ENCODE results near the gene JUN. TPM values are rescaled to one million over a fixed set of nuclear protein-coding genes. Genes with fewer than 3 reads are reported as not detected.

JUN gene
- total and polyA plus RNA-seq, 7 donors, result 42.8 to 233 (median 132) TPM

GRCh38 chr1:58788259-58788658 is 4.4 kb upstream of the JUN start:
- intact Hi-C loops (cut with DNase I), result loop anchor here (5.0 kb wide), 2 partner anchors 289 to 969 kb away; no protein-coding TSS in a partner anchor
- no peak for DNase-seq
- Histone ChIP-seq H3K9me3 (no peaks in the 10 kb centered on the region), H3K4me1 (peaks cover 0 to 11% (median 10%) of the 10 kb centered on the region in 4 donors), H3K4me3 (no peak overlapping the region), H3K27me3 (no peaks in the 10 kb centered on the region), H3K36me3 (no peaks in the 10 kb centered on the region), H3K27ac (no peak overlapping the region)
- TF ChIP-seq POLR2AphosphoS5 (IDR thresholded peaks at IDR 0.05) (no peak), CTCF (IDR thresholded peaks at IDR 0.05) (no peak), POLR2A (IDR thresholded peaks at IDR 0.05) (no peak), EP300 (IDR thresholded peaks at IDR 0.05) (no peak)
- WGBS, 2 donors, result 93 to 94% methylated on average over 3 of the region's 3 CpGs

GRCh38 chr1:58786927-58787245 is 3.0 kb upstream of the JUN start:
- intact Hi-C loops (cut with DNase I), result loop anchor here (2.0 to 5.0 kb wide), 3 partner anchors 290 to 970 kb away; no protein-coding TSS in a partner anchor

DNA sequence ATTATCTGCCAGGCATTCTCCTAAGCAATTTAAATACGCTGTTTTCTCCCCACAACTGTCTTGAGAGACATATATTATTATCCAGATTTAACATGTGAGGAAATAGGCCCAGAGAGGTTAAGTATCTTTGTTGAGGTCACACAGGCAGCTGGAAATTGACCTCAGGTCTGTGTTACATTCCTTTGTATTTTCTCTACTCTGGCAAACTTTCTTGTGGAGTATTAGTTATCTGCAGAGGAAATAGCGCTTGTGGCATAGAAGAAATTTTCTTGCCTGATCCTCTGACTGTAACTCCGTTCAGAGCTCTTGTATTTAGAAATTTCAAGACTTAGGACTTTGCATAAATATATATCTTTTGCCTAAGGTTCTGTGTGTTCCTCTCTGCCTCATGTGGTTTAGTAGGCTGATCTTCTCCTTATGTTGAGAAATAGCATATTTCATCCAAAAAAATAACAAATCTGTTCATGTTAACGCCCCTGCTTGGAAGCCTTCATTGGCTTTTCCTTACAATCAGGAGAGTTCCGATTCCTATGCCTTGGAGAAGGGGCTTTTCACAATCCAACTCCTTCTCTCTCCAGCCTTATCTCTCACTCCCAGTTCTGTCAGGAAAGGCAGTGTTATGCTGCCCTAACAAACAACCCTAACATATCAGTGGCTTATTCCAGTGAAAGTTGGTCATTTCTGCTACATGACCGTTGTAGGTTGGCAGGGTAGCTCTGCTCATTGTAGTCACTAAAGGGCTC is 2.5 kb upstream of the JUN start:
- Histone ChIP-seq H3K4me1 (peaks cover 0 to 11% (median 10%) of the 10 kb centered on the region in 4 donors), H3K27me3 (no peaks in the 10 kb centered on the region), H3K27ac (peak overlapping the region; percentile 97 to 100 (median 98)), H3K4me3 (peak overlapping the region in 3 of 4 donors; percentile 77 to 87 (median 79)), H3K9me3 (no peaks in the 10 kb centered on the region), H3K36me3 (peaks cover 0 to 8% (median 0%) of the 10 kb centered on the region in 4 donors)
- intact Hi-C loops (cut with DNase I), result loop anchor here (2.0 to 5.0 kb wide), 3 partner anchors 291 to 971 kb away; no protein-coding TSS in a partner anchor
- 81 to 89% methylated on average over 6 of the region's 6 CpGs for WGBS, 2 donors
- no peak for DNase-seq
- no peak for TF ChIP-seq CTCF (IDR thresholded peaks at IDR 0.05)
- no peak for TF ChIP-seq EP300 (IDR thresholded peaks at IDR 0.05)
- TF ChIP-seq POLR2A (IDR thresholded peaks at IDR 0.05), result no peak
- TF ChIP-seq POLR2AphosphoS5 (IDR thresholded peaks at IDR 0.05), result peak in 1 of 4 donors; percentile 47

More at GRCh38 chr1:58786927-58787245, 3.0 kb upstream of the JUN start:
- Histone ChIP-seq H3K4me1 (peaks cover 0 to 11% (median 10%) of the 10 kb centered on the region in 4 donors), H3K27ac (peak overlapping the region in 3 of 4 donors; percentile 97 to 100 (median 98)), H3K36me3 (peaks cover 0 to 7% (median 0%) of the 10 kb centered on the region in 4 donors), H3K4me3 (no peak overlapping the region), H3K9me3 (no peaks in the 10 kb centered on the region), H3K27me3 (no peaks in the 10 kb centered on the region)
- DNase-seq, result no peak
- 87 to 93% methylated on average over 2 of the region's 2 CpGs for WGBS, 2 donors
- TF ChIP-seq CTCF (IDR thresholded peaks at IDR 0.05) (no peak), EP300 (IDR thresholded peaks at IDR 0.05) (no peak), POLR2AphosphoS5 (IDR thresholded peaks at IDR 0.05) (no peak), POLR2A (IDR thresholded peaks at IDR 0.05) (no peak)

GRCh38 chr1:58785442-58786058 is 1.7 kb upstream of the JUN start:
- peak; percentile 87 for DNase-seq
- 2 to 3% methylated on average over 14 of the region's 14 CpGs for WGBS, 2 donors
- Histone ChIP-seq H3K4me1 (peaks cover 0 to 17% (median 16%) of the 10 kb centered on the region in 4 donors), H3K4me3 (peak overlapping the region; percentile 77 to 87 (median 80)), H3K27ac (peak overlapping the region; percentile 97 to 100 (median 98)), H3K9me3 (no peaks in the 10 kb centered on the region), H3K36me3 (peaks cover 0 to 8% (median 0%) of the 10 kb centered on the region in 4 donors), H3K27me3 (no peaks in the 10 kb centered on the region)
- TF ChIP-seq POLR2A (IDR thresholded peaks at IDR 0.05), result no peak
- TF ChIP-seq POLR2AphosphoS5 (IDR thresholded peaks at IDR 0.05), result peak in 1 of 4 donors; percentile 31
- no peak for TF ChIP-seq EP300 (IDR thresholded peaks at IDR 0.05)
- no peak for TF ChIP-seq CTCF (IDR thresholded peaks at IDR 0.05)
- intact Hi-C loops (cut with DNase I), result loop anchor here (1.0 to 5.0 kb wide), 8 partner anchors 30 to 972 kb away; no protein-coding TSS in a partner anchor
